Muscle layer of duodenum (tissue), 2 donors: ENCODE measurements around the gene THAP4.

ENCODE experiments used
- H3K27ac ChIP-seq: one replicate; pipeline ENCODE4 v1.7.0; 2013; ENCODE audit warnings: mild to moderate bottlenecking, low read length
- H3K27me3 ChIP-seq: one replicate; pipeline ENCODE4 v1.7.0; 2013; ENCODE audit warnings: low read depth, mild to moderate bottlenecking, control low read depth, low read length
- H3K36me3 ChIP-seq, 2 donors: one replicate each; pipeline ENCODE4 v1.7.0; 2013; ENCODE audit warnings: low read length in 2 of 2, control low read depth in 1 of 2, mild to moderate bottlenecking in 1 of 2; ENCODE audit not compliant: insufficient read depth in 2 of 2, control insufficient read depth in 1 of 2
- H3K4me1 ChIP-seq, 2 donors: one replicate each; pipeline ENCODE4 v1.7.0; 2013; ENCODE audit warnings: low read length in 2 of 2, mild to moderate bottlenecking in 2 of 2, control low read depth in 1 of 2, moderate library complexity in 1 of 2; ENCODE audit not compliant: insufficient read depth in 2 of 2, control insufficient read depth in 1 of 2
- H3K4me3 ChIP-seq, 2 donors: one replicate each; pipeline ENCODE4 v1.7.0; 2013; ENCODE audit warnings: low read length in 2 of 2, low read depth in 1 of 2, mild to moderate bottlenecking in 1 of 2
- H3K9me3 ChIP-seq, 2 donors: one replicate each; pipeline ENCODE4 v1.7.0; 2013; ENCODE audit warnings: low read length in 2 of 2, control low read depth in 1 of 2, mild to moderate bottlenecking in 1 of 2; ENCODE audit not compliant: control insufficient read depth in 1 of 2
- donor health status: healthy.

The THAP4 gene

GRCh38 chr2:241673797-241674725 lies 37.1 kb upstream of the THAP4 start:
- H3K4me3 ChIP-seq, result no peak overlapping the region
- H3K36me3 ChIP-seq, result peaks cover 23 to 73% of the 10 kb centered on the region in 2 donors
- H3K9me3 ChIP-seq, result no peaks in the 10 kb centered on the region
- H3K4me1 ChIP-seq, result no peaks in the 10 kb centered on the region
- H3K27me3 ChIP-seq, result no peaks in the 10 kb centered on the region
- H3K27ac ChIP-seq, result no peak overlapping the region

DNA sequence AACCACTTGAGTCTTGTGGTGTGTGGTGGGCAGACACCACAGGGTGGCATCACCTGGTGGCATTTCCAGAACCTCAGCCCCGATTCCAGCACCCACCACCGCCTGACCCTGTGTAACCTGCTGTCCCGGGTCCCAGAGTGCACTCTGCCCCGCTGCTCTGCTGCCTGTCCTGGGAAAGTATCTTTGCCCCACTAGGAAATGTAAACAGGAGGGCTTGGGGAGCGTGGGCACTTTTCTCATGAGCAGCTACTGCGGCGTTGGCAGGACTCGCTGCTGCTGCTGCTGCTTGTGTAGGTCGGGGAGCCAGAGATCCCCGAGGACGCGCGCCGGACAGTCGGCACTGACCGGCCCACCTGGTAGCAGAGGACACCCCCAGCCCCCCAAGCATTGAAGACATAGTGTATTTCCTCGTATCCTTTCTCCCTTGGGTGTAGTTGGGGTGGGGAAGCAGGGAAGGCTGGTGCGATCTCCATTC lies 36.3 kb upstream of the THAP4 start:
- H3K36me3 ChIP-seq, result peaks cover 23 to 74% of the 10 kb centered on the region in 2 donors
- H3K27ac ChIP-seq, result no peak overlapping the region
- no peaks in the 10 kb centered on the region for H3K27me3 ChIP-seq
- no peaks in the 10 kb centered on the region for H3K4me1 ChIP-seq
- H3K4me3 ChIP-seq, result no peak overlapping the region
- H3K9me3 ChIP-seq, result no peaks in the 10 kb centered on the region

DNA sequence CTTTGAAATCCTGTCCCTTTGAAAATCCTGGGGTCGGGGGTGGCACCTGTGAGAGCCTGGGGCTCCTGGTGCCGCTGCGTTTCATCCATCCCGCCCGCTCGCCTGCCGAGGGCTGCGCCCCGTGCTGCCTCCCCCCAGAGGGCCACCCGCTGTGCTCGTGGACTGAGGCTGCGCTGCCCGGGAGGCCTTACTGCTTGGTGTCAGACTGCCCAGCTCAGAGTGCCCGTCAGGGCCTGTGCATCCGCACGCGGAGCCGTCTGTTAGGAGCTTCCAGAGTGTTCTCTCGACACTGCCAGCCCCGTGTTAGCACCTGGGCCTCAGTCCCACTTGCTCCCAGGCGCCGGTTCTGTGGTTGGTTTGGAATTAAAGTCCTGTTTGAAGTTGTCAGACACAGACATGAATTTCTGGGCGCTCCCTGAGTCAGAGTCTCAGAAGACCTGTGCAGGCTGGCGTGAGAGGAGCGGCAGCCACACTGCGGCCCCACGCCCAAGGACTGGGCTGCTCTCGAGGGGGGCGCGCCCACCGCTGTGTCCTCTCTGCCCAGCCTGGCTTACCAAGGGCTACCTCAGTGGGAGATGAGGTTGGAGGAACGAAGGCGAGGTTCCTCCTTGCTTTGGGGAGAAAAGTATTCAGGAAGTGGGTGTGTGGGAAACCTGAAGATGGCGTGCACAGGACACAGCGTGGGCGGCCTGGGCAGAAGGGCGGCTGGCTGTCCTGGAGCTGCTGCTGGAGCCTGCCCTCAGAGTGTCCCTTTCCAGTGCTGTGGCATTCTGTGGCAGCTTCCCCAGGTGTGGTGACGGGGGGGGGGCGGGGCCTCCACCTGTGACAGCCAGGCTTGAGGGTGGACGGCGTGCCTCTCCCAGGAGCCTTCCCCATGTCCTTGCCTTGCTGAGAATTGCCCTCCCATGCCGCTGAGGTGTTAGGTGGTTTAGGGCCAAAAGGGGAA lies 35.6 kb upstream of the THAP4 start:
- H3K4me3 ChIP-seq, result no peak overlapping the region
- peaks cover 23 to 74% of the 10 kb centered on the region in 2 donors for H3K36me3 ChIP-seq
- no peaks in the 10 kb centered on the region for H3K27me3 ChIP-seq
- no peak overlapping the region for H3K27ac ChIP-seq
- no peaks in the 10 kb centered on the region for H3K4me1 ChIP-seq
- no peaks in the 10 kb centered on the region for H3K9me3 ChIP-seq

DNA sequence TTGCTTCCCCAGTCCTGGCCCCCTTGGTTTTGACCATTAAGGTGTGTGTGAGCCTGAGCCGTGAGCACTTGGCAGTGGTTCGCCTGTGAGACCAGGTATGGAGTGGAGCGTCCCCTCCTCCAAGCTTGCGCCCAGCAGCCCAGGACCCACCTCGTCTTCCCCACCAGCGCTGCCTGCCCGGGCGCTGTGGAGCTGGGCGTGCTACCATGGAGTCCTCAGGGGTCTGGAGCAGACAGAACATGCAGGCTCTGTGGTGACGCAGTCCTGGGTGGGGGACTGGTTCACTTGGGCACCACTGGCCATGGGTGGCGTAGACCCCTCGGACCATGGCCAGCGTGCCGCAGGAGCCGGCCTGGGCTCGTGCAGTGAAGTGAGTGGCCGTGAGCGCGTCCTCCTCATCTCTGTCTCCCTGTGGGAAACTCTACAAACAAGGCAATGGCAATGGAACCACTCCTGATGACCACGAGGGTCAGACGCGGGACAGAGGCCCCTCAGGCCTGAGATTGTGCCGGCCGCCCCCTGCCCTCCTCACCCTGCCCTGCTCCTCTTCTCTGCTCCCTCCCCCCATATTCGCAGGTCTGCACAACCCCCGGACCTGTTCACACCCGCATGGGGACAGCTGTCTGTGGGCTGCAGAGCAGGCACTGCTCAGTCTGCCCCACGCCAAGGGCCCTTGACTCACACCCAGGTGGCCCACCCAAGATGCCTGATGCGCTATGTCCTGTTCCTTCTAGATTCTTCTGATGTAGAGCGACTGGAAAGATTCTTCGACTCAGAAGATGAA lies 34.7 kb upstream of the THAP4 start:
- Histone ChIP-seq H3K9me3 (no peaks in the 10 kb centered on the region), H3K27ac (no peak overlapping the region), H3K27me3 (no peaks in the 10 kb centered on the region), H3K4me3 (no peak overlapping the region), H3K36me3 (peaks cover 19 to 72% of the 10 kb centered on the region in 2 donors), H3K4me1 (no peaks in the 10 kb centered on the region)

GRCh38 chr2:241670333-241671110 lies 33.6 kb upstream of the THAP4 start:
- H3K4me1 ChIP-seq, result no peaks in the 10 kb centered on the region
- no peak overlapping the region for H3K27ac ChIP-seq
- peaks cover 26 to 66% of the 10 kb centered on the region in 2 donors for H3K36me3 ChIP-seq
- no peaks in the 10 kb centered on the region for H3K27me3 ChIP-seq
- H3K4me3 ChIP-seq, result no peak overlapping the region
- no peaks in the 10 kb centered on the region for H3K9me3 ChIP-seq

GRCh38 chr2:241668839-241669238 lies 31.9 kb upstream of the THAP4 start:
- H3K36me3 ChIP-seq, result peaks cover 26 to 64% of the 10 kb centered on the region in 2 donors
- H3K27ac ChIP-seq, result no peak overlapping the region
- no peak overlapping the region for H3K4me3 ChIP-seq
- no peaks in the 10 kb centered on the region for H3K4me1 ChIP-seq
- no peaks in the 10 kb centered on the region for H3K9me3 ChIP-seq
- no peaks in the 10 kb centered on the region for H3K27me3 ChIP-seq

DNA sequence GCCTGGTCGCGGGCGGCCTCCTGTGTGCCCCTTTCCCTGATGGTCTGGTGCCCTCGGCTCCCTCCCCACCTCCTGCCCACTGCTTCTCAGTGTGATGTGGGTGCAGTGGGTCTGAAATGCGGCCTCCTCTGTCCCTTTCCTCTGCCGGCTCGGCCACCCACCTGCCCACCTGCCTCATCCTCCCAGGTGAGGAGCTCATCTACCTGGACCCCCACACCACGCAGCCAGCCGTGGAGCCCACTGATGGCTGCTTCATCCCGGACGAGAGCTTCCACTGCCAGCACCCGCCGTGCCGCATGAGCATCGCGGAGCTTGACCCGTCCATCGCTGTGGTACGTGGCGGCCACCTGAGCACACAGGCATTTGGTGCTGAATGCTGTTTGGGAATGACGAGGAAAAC lies 31.4 kb upstream of the THAP4 start:
- Histone ChIP-seq H3K27me3 (no peaks in the 10 kb centered on the region), H3K36me3 (peaks cover 26 to 63% of the 10 kb centered on the region in 2 donors), H3K27ac (no peak overlapping the region), H3K4me3 (no peak overlapping the region), H3K4me1 (no peaks in the 10 kb centered on the region), H3K9me3 (no peaks in the 10 kb centered on the region)

DNA sequence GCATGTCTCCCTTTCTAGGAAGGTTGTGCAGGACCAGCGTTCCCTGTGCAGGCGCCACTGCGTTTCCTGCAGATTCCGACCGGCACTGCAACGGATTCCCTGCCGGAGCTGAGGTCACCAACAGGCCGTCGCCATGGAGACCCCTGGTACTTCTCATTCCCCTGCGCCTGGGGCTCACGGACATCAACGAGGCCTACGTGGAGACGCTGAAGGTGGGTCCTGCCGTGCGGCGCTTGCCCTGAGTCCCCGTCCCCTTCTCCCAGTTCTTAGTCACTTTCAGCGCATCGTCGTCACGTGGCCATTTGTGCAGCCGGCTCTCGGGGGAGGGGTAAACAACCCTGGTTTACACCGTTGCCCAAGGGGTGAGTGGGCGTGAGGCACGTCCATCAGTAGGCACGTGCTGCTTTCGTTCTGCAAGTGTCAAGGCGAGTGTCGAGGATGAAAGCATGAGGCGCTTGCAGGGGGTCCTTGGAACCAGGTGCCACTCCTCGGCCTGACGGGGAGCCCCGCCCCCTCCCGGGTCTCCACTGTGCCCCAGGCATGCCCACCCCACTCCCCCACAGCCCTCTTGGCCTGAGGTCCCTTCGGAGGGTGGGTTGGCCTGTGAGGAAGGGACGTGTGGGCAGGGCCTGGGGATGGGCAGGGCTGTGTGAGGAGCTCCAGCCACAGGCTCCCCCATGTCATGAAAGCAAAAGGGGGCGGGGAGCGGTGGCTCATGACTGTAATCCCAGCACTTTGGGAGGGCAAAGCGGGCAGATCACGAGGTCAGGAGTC lies 29.9 kb upstream of the THAP4 start:
- Histone ChIP-seq H3K9me3 (no peaks in the 10 kb centered on the region), H3K4me1 (no peaks in the 10 kb centered on the region), H3K36me3 (peaks cover 32 to 55% of the 10 kb centered on the region in 2 donors), H3K4me3 (no peak overlapping the region), H3K27me3 (no peaks in the 10 kb centered on the region), H3K27ac (no peak overlapping the region)

GRCh38 chr2:241665731-241666440 lies 28.9 kb upstream of the THAP4 start:
- Histone ChIP-seq H3K36me3 (peaks cover 40 to 55% of the 10 kb centered on the region in 2 donors), H3K9me3 (no peaks in the 10 kb centered on the region), H3K4me1 (no peaks in the 10 kb centered on the region), H3K27ac (no peak overlapping the region), H3K27me3 (no peaks in the 10 kb centered on the region), H3K4me3 (no peak overlapping the region)
